Nephron (organoid): ENCODE measurements around the gene C5orf15.
"Not testable (repeated sequence)": the region's sequence is repeated elsewhere in the genome, so short reads cannot be mapped to it uniquely, and the experiment has no call there.

Source experiments
- H3K27ac Mint-ChIP-seq, 3 experiments: 2 replicates each; pipeline ENCODE4 v1.8.0; 2020; ENCODE audit warnings: mixed read lengths in 3 of 3, mild to moderate bottlenecking in 2 of 3, moderate library complexity in 1 of 3
- H3K27me3 Mint-ChIP-seq: 2 replicates; pipeline ENCODE4 v1.8.0; 2021; ENCODE audit warnings: low read depth, mild to moderate bottlenecking, moderate library complexity, mixed read lengths
- H3K36me3 Mint-ChIP-seq: 2 replicates; pipeline ENCODE4 v1.8.0; 2020; ENCODE audit warnings: low read depth, mixed read lengths
- H3K4me1 Mint-ChIP-seq: 2 replicates; pipeline ENCODE4 v1.8.0; 2020; ENCODE audit warnings: mixed read lengths
- H3K4me3 Mint-ChIP-seq, 3 experiments: 2 replicates each; pipeline ENCODE4 v1.8.0; 2020; ENCODE audit warnings: mild to moderate bottlenecking in 3 of 3, mixed read lengths in 3 of 3, moderate library complexity in 2 of 3
- H3K9me3 Mint-ChIP-seq: 2 replicates; pipeline ENCODE4 v1.8.0; 2020; ENCODE audit warnings: mixed read lengths
- CTCF ChIP-seq, 3 experiments: fragments of 200-600 bp; sonication (generic); IDR thresholded peaks; one replicate each; pipeline ENCODE4 v1.5.0; 2021; ENCODE audit warnings: antibody characterized with exemption in 3 of 3; ENCODE audit not compliant: unreplicated experiment in 3 of 3

The C5orf15 gene

GRCh38 chr5:133981714-133982113, 13.3 kb upstream of the C5orf15 start:
- H3K27ac Mint-ChIP-seq = no peak overlapping the region
- peaks cover 57% of the 10 kb centered on the region for H3K36me3 Mint-ChIP-seq
- no peaks in the 10 kb centered on the region for H3K27me3 Mint-ChIP-seq
- H3K4me3 Mint-ChIP-seq = no peak overlapping the region
- peaks cover 34% of the 10 kb centered on the region for H3K4me1 Mint-ChIP-seq
- TF ChIP-seq CTCF (IDR thresholded peaks at IDR 0.05; ENCODE audit: unreplicated experiment in 3 of 3) = no peak
- H3K9me3 Mint-ChIP-seq = no peaks in the 10 kb centered on the region

GRCh38 chr5:133980652-133981051, 12.2 kb upstream of the C5orf15 start:
- peaks cover 53% of the 10 kb centered on the region for H3K36me3 Mint-ChIP-seq
- H3K9me3 Mint-ChIP-seq = no peaks in the 10 kb centered on the region
- TF ChIP-seq CTCF (IDR thresholded peaks at IDR 0.05; ENCODE audit: unreplicated experiment in 3 of 3) = no peak
- H3K4me1 Mint-ChIP-seq = peaks cover 33% of the 10 kb centered on the region
- no peak overlapping the region for H3K4me3 Mint-ChIP-seq
- no peaks in the 10 kb centered on the region for H3K27me3 Mint-ChIP-seq
- H3K27ac Mint-ChIP-seq = peak overlapping the region in 1 of 3 experiments; percentile 50

GRCh38 chr5:133978943-133979342, 10.5 kb upstream of the C5orf15 start:
- H3K9me3 Mint-ChIP-seq = no peaks in the 10 kb centered on the region
- H3K27me3 Mint-ChIP-seq = no peaks in the 10 kb centered on the region
- no peak overlapping the region for H3K27ac Mint-ChIP-seq
- H3K36me3 Mint-ChIP-seq = peaks cover 45% of the 10 kb centered on the region
- TF ChIP-seq CTCF (IDR thresholded peaks at IDR 0.05; ENCODE audit: unreplicated experiment in 3 of 3) = no peak
- peaks cover 29% of the 10 kb centered on the region for H3K4me1 Mint-ChIP-seq
- H3K4me3 Mint-ChIP-seq = no peak overlapping the region

- Mint-ChIP-seq H3K4me1 (peaks cover 29% of the 10 kb centered on the region), H3K27me3 (no peaks in the 10 kb centered on the region), H3K36me3 (peaks cover 47% of the 10 kb centered on the region), H3K4me3 (no peak overlapping the region), H3K27ac (peak overlapping the region in 1 of 3 experiments; percentile 47), H3K9me3 (no peaks in the 10 kb centered on the region)
- TF ChIP-seq CTCF (IDR thresholded peaks at IDR 0.05; ENCODE audit: unreplicated experiment in 3 of 3) = no peak
Measured at GRCh38 chr5:133977858-133978257, 9.4 kb upstream of the C5orf15 start.

- Mint-ChIP-seq H3K36me3 (peaks cover 52% of the 10 kb centered on the region), H3K4me1 (peaks cover 29% of the 10 kb centered on the region), H3K27me3 (no peaks in the 10 kb centered on the region), H3K4me3 (no peak overlapping the region), H3K9me3 (no peaks in the 10 kb centered on the region), H3K27ac (peak overlapping the region; percentile 47 to 76 (median 70))
- no peak for TF ChIP-seq CTCF (IDR thresholded peaks at IDR 0.05; ENCODE audit: unreplicated experiment in 3 of 3)
Measured at GRCh38 chr5:133977161-133977787, 8.8 kb upstream of the C5orf15 start.

- not testable (repeated sequence) for H3K27ac Mint-ChIP-seq, H3K4me3 Mint-ChIP-seq, H3K27me3 Mint-ChIP-seq, H3K9me3 Mint-ChIP-seq
- peaks cover 24% of the 10 kb centered on the region for H3K4me1 Mint-ChIP-seq
- H3K36me3 Mint-ChIP-seq = peaks cover 52% of the 10 kb centered on the region
Measured at GRCh38 chr5:133975546-133975945, 7.1 kb upstream of the C5orf15 start.
